Measurements from ENCODE around the gene CTIF.
"Not testable (repeated sequence)": the region's sequence is repeated elsewhere in the genome, so short reads cannot be mapped to it uniquely, and the experiment has no call there.

The CTIF gene

DNA sequence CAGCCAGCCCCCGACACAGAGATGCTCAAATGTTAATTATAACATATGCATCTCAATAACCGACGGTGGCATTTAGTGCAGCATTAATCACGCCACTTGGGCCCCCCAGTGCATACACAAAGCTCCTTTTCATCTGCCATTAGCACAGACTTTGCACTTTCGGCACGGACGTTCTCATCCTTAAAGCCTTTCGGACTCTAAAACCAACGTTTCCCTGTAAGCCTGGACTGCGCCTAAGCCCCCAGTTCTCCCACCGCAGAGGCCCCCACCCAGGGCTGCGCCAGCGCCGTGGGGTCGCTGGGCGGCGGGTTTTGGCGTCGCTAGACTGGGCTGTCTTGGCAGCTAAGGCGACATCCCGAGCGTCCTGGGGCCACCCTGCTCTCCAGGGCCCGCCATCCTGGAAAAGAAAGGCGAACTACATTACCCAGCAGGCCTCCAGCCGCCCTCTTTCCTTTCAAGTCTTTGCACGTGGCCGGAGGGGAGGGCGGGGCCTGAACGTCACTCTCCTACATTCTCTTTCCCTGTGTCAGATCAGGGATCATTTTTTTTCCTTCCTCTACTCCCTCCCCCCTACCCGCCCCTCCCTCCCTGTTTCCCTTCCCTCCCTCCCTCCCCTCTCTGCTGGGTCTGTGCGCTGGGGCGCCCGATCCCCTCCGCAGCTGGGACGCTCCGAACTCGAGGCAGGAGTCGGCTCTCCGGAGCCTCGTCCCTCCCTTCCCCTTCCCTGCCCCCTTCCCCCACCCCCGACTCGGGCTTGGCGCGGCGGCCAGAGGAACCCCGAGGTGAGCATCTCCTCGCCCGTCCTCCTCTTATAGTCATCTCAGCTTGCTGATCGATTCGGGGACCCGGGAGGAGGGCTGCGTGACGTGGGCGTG is at the start of gene CTIF:
Gene CTIF (plus strand): TSS at position 501 of the 875 bp plus-strand sequence. CDS start 80,535 bp downstream, outside the sequence.
- DNase-seq, result peak; percentile 71

DNA sequence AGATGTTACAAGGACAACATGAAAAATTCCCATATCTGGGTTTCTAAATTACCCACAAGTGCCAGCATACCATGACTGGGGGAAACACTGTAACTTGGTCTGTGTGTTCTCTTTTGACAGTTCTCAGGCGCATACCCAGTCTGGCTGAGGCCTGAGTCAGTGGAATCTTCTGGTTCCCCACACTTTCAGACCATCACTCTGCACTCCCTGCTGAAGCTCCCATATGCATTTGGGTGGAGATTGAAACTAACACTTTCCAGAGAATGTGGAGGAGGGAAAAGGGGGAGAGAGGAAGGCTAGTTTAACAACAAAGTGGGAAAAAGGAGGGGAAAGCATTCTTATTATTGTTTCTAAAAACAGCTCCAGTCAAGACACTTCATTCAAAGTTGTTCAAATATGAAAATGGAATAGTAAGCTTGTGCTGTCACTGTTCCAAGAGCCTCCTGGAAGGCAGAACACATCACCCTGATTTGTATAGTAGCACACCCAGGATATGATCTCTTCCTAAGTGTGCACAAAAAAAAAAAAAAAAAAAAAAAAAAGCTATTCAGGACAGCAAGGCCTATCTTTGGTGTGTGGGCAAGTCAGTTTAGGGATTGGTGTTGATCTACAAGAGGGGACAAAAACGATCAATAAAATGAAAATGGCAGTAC is 48.1 kb upstream of the CTIF start:
- no peak for DNase-seq

DNA sequence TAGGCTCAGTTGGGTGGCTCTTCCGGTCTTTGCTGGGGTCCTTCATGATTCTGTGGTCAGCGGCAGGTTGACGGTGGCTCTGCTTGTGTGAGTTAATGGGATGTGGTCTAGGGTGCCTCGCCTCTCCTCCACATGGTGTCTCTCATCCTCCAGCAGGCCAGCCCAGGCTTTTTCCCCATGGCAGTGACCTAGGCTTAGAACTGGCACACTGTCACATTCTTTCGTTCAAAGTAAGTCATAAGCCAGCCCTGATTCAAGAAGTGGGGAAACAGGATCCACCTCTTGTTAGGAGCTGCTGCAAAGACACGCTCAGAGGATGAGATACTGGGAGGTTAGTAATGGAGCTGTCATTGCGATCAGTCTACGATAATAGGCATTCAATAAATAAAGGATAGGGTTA is 46.0 kb upstream of the CTIF start:
- DNase-seq, result no peak

DNA sequence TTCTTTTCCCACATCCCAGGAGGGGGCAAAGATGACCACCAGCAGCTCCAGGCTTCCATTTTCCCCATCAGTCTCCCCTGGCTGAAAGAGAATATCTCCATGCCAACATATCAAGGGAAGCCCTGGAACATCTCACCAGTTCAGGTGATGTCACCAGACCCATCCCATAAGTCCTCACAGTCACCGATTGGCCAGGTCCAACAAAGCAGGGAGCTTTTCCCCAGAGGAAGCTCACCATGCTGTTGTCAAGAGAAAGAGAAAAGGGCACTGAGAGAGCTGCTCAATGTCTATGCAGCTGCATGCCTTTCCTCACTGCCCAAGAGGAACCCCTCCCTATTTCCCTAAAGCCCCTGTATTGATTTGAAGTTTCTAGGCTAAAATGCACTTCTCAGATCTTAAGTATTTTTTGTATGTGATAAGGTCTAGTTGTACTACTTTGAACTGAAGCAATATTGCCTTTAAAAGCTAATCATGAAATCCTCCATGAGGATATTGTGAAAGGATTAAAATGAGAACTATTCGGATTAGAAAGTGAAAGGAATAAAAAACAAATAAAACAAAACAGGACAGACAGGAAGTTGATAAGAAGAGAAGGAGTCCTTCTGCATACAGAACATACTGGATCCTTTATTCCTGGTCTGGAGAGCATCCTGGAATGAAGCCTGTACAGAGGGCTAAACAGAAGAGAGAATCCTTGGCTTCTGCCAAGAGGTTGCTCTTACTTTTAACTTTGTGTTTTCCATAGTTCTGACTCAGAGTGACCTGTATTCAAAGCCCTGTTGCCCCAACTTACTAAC is 45.2 kb upstream of the CTIF start:
- no peak for DNase-seq

DNA sequence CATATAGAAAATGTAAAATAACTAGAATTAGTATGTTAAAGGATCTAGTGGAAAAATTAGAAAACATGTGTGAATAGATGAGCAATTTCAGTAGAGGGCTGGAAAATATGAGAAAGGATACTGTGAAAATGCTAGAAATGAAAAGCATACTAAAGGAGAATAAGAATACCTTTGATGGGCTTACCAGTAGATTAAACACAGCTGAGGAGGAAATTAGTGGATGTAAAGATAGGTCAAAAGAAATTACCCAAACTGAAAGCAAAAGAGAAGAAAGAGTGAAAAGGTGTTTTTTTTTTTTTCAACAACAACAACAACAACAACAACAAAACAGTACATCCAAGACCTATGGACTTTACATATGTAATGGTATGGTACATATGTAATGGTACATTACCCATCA is 41.0 kb upstream of the CTIF start:
- DNase-seq, result no peak

DNA sequence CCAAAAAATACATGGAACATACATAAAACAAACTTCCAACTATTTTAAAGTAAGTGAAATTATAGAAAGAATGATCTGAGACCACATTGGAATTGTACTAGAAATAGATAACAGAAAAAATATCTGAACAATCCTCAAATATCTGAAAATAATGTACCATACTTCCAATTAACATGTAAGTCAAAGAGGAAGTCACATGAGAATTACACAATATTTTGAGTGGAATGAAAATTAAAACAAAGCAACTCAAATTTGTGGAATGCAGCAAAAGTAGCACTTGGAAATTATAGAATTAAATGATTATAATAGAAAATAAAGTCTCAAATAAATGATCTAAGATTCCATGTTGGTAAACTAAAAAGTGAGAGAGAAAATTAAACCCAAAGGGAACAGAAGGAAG is 38.3 kb upstream of the CTIF start:
- no peak for DNase-seq

DNA sequence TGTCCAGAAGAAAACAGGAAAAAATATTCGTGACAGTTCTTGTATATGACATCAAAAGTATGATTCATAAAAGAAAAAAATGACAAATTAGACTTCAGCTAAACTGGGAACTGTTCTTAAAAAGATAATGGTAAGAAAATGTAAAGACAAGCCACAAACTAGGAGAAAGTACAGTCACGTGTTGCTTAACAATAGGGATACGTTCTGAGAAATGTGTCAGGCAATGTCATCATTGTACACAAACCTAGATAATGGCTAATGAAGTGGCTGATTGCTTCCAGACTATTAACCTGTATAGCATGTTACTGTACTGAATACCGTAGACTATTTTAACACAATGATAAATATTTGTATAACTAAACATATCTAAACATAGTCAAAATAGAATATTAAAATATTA is 35.9 kb upstream of the CTIF start:
- no peak for DNase-seq

DNA sequence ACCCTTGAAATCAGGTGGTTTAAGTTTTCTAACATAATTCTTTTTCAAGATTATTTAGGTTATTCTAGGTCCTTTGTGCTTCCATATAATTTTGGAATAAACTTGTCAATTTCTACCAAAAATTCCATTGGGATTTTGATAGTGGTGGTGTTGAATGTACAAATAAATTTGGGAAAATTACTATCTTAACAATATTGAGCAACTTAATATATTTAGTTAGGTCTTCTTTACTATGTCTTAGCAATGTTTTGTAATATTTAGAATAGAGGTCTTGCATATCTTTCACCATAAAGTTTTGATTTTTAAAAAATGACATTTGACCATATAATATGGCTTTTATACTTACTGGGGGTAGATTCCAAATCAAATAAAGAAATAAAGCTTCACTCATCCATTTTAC is 34.0 kb upstream of the CTIF start:
- DNase-seq, result no peak

DNA sequence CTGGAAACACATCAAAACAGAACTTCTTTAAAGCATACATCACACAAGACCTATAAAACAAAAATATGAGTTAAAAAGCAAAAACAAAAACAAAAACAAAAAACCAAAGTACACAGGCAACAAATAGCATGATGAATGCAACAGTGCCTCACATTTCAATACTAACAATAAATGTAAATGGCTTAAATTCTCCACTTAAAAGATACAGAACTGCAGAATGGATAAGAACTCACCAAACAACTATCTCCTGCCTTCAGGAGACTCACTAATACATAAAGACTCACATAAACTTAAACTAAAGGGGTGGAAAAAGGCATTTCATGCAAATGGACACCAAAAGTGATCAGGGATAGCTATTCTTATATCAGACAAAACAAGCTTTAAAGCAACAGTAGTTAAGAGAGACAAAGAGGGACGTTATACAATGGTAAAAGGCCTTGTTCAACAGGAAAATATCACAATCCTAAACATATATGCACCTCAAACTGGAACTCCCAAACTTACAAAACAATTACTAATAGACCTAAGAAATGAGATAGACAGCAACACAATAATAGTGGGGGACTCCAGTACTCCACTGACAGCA is 31.8 kb upstream of the CTIF start:
- not testable (repeated sequence) for DNase-seq

DNA sequence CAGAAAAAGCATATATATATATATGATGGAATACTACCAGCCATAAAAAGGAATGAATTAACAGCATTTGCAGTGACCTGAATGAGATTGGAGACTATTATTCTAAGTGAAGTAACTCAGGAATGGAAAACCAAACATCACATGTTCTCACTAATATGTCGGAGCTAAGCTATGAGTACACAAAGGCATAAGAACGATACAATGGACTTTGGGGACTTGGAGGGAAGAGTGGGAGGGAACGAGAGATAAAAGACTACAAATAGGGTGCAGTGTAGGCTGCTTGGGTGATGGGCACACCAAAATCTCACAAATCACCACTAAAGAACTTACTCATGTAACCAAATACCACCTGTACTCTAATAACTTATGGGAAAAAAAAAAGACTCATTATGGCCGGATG is 26.3 kb upstream of the CTIF start:
- not testable (repeated sequence) for DNase-seq

DNA sequence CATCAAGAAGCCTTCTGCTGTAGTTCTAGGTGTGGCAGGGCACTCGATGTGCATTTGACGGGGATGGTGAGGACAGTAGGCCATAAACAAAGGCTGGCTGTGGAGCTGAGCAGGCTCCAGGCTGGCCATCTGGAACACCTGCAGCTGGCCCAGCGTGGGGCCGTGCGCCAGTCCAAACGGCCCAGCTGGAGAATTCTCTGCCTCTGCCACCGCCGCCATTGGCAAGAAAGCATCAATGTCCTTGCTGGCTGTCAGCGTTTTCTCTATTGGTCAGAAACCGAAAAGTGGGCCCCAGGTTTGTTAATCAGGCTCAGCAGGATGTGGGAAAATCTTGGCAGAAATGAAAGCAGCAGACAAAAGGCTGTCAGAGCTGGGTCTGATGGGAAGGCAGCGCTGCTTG is 24.0 kb upstream of the CTIF start:
- DNase-seq, result no peak

DNA sequence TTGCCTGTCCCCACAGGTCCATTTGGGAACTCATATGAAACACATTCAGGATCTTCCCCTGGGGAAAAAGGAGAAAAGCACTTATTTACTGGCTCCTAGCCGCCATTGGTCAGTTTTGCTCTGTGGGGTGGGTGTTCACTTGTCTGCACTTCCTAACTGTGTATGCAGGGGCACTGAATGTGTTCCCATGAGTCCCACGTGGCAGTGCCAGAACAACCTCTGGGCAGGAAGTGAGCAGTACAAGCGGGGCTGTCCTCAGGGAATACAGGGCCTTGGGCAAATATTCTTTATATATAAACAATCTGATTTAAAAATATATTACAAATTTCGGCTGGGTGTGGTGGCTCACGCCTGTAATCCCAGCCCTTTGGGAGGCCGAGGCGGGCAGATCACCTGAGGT is 21.8 kb upstream of the CTIF start:
- DNase-seq, result no peak

DNA sequence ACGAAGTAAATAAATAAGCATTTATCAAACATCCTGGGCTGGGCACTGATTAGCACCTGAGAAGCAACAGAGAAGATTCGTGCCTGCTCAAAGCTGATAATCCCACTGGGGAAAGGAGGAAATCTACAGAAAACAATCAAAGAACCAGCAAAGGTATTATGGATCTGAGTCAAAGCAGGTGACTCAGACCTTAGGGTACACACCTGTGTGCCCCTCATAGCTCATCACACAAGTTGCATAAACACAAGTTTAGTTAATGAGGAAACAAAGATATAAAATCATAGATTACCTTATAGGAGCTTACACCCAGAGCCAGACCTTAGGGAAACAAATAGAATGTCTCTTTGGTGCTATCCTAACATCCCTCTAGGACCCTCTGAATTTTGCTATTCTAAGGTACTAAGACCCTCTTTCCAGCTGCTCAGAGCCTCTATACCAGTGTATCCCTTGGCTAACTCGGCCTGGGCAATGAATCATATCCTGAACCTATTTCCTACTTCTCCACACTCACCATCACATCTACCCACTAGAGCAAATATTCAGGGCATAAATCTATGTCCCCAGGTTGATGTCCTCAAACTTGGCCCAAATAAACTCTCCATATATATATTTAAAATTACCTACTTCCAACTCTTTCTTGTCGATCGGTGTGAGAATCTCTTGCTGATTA is 19.3 kb upstream of the CTIF start:
- DNase-seq, result no peak

DNA sequence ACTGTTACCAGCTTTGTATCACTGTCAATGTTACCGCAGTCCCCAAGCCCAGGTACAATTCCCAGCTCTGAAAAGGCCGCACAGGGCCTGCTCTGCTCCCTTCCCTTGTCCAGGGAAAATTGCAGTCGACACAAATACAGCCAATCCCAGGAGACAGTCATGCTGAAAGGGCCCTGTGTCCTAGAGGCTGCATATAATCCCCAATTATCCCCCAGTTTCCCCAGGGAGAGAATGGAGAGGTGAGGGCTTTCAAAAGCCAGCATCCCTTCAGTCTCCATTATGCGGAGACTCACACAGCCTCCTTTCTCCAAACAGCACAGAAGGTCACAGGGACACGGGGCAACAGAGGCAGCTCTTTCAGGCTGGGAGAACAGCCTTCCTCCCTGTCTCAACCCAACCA is 17.1 kb upstream of the CTIF start:
- no peak for DNase-seq

DNA sequence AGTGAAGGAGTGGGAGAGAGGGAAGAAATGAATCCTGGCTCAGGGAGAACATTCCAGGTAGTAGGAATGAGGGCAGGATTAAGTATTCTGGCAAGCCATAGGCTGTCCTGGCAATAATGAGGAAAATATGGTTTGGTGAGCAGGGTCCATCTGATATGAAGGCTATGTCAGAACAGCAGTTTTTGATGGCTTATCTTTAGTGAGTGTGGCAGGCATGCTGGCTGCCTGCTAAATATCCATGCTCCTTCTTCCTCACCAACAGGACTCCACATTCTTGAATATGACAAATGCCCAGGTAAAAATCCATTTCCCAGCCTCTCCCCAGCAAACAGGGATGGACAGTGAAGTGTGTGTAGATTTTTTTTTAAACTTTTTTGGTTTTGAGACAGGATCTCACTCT is 13.2 kb upstream of the CTIF start:
- no peak for DNase-seq

DNA sequence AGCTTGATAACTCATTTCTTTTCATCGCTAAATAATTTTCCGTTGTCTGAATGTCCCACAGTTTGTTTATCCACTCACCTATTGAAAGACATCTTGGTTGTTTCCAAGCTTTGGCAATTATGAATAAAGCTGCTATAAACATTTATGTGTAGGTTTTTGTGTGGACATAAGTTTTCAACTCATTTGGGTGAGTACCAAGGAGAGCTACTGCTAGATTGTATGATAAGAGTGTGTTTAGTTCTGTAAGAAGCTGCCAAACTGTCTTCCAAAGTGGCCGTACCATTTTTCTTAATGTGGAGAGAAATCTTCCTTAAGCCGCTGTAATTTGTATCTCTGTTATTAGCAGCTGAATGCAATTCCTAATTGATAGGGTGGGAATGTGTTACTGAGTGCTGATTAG is 11.4 kb upstream of the CTIF start:
- DNase-seq, result no peak

DNA sequence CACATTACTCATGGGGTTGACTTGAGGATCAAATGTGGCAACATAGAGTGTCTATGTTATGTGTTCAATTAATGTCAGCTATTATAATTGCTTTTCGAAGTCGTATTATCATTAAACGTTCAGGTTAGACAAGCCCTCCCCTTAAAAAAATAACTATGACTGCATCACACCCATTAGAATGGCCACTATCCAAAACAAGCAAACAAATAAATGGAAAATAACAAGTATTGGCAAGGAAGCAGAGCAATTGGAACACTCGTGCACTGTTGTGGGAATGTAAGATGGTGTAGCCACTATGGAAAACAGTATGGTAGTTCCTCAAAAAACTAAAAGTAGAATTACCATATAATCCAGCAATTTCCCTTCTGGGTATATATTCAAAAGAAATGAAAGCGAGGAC is 10.0 kb upstream of the CTIF start:
- no peak for DNase-seq

DNA sequence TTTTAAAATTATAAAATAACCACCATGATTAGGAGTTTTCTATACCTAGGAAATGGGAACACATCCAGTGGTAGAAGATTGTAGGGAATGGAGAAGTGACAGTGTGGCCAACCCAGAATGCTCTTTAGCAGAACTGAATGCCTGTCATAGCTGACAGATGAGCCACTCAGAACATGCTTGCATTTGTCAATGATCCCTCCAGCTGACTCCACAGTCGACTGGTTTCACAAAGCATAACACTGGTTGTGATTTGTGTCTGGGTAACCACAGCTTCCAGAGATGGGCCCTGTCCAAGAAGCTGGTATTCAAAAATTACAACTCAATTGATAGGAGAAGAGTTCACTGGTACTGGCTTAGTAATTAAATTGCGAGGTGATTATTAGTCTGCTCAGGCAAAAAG is 9.0 kb upstream of the CTIF start:
- no peak for DNase-seq

DNA sequence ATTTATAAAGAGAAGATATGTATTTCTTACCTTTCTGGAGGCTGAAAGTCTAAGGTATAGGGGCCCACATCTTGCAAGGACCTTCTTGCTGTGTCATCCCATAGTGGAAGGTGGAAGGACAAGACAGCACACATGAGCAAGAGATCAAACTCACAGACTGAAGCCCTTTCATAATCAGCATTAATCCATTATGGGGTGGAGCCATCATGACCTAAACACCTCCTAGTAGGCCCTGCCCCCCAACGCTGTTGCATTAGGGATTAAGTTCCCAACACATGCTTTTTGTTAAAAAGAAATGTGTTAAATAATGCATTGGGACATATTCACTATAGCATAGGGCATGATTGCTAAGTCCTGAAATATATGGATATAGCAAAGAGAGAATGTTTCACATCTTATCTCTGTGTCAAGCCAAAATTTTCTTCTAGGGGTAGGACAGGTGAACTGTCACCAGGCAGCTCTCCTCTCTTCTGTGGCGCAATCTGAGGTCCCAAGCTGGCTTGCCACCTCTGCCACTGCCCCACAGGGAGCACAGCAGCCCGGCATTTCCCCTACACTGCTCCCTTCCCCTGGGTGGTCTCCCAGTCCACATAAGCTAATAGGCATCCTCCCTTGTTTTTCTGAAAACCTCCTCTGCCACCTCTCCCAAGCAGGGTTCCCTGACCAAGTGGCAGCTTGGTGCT is 8.3 kb upstream of the CTIF start:
- DNase-seq, result no peak

DNA sequence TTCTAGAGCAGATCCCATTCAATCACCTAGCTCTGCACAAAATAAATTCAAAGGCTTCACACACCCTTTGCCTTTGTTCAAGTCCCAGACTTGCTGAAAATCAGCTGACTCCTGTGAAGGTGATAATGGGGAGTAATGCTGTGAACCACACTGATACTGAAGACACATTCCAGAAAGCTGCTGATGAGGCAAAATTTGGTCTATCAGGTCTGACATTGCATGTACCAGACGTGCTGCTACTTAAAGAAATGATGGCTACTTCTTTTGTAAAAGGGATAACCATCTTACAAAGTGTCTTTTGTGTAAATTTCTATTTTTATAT is 7.8 kb upstream of the CTIF start:
- DNase-seq, result no peak

DNA sequence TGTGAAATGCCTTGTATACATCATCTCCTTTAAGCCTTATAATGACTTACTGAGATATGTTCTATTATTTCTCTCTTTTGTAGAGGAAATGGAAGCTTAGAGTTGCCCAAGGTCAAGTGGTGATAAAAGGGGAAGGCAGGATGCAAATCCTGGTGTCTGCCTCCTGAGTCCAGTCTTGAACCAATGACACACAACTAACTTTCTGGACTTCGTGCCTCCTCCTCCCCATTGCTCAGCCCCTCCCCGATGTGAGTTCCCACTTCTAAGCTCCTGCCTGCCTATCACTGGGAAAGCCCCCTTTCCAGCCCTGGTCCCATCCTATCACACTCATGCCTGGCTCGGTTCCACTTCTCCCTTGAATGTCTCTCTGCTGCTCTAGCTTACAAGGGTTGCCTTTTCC is 6.9 kb upstream of the CTIF start:
- no peak for DNase-seq

DNA sequence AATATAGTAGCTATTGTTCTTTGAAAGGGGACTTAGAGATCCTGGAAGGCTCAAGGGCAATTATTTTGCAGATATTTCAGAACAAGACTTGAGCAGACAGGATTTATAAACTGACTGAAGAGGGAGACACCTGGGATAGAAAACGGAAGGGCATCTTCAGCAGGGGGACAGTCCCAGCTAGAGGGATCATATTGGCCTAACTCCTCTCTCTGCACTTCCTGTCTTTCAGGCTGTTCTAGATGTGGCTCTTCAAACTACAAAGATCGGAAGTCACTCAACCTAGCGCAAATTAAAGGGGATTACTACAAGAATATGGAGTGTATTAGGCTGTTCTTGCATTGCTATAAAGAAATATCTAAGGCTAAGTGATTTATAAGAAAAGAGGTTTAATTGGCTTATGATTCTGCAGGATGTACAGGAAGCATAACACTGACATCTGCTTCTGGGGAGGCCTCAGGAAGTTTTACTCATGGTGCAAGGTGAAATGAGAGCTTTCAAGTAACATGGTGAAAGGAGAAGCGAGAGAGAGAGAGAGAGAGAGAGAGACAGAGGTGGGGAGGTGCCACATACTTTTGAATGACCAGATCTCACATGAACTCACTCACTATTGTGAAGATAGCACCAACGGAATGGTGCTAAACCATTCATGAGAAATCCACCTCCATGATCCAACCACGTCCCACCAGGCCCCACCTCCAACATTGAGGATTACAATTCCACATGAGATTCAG is 5.3 kb upstream of the CTIF start:
- no peak for DNase-seq
